ENCODE measurements around the gene COP1.
"Not testable (repeated sequence)": the region's sequence is repeated elsewhere in the genome, so short reads cannot be mapped to it uniquely, and the experiment has no call there.

COP1 gene

GRCh38 chr1:176087746-176088145 lies 119.3 kb downstream of the COP1 start:
- not testable (repeated sequence) for H3K9me3 ChIP-seq (ENCODE audit: control insufficient read depth, insufficient read depth, low read length)

GRCh38 chr1:176073524-176074157 lies 133.4 kb downstream of the COP1 start:
- no peaks in the 10 kb centered on the region for H3K4me1 ChIP-seq (ENCODE audit: control insufficient read depth, insufficient read depth, low read length)
- H3K4me3 ChIP-seq (ENCODE audit: low read depth, low read length): no peak overlapping the region
- H3K27me3 ChIP-seq (ENCODE audit: control insufficient read depth, insufficient read depth, low read length): no peaks in the 10 kb centered on the region
- H3K36me3 ChIP-seq (ENCODE audit: control insufficient read depth, insufficient read depth, low read length): peaks cover 5% of the 10 kb centered on the region; the same call in 1 of the 2 replicates
- no peak overlapping the region for H3K9ac ChIP-seq (ENCODE audit: low read depth, low read length)
- H3K27ac ChIP-seq (ENCODE audit: low read depth, low read length): no peak overlapping the region
- no peaks in the 10 kb centered on the region for H3K9me3 ChIP-seq (ENCODE audit: control insufficient read depth, insufficient read depth, low read length)

More at GRCh38 chr1:176087746-176088145, 119.3 kb downstream of the COP1 start:
- H3K4me1 ChIP-seq (ENCODE audit: control insufficient read depth, insufficient read depth, low read length): peaks cover 11% of the 10 kb centered on the region; the same call in 1 of the 2 replicates
- not testable (repeated sequence) for H3K27me3 ChIP-seq (ENCODE audit: control insufficient read depth, insufficient read depth, low read length); H3K9ac ChIP-seq (ENCODE audit: low read depth, low read length); H3K4me3 ChIP-seq (ENCODE audit: low read depth, low read length); H3K27ac ChIP-seq (ENCODE audit: low read depth, low read length); H3K36me3 ChIP-seq (ENCODE audit: control insufficient read depth, insufficient read depth, low read length)

- no peak overlapping the region for H3K9ac ChIP-seq (ENCODE audit: low read depth, low read length)
- no peaks in the 10 kb centered on the region for H3K4me1 ChIP-seq (ENCODE audit: control insufficient read depth, insufficient read depth, low read length)
- H3K9me3 ChIP-seq (ENCODE audit: control insufficient read depth, insufficient read depth, low read length): no peaks in the 10 kb centered on the region
- H3K27me3 ChIP-seq (ENCODE audit: control insufficient read depth, insufficient read depth, low read length): no peaks in the 10 kb centered on the region
- H3K4me3 ChIP-seq (ENCODE audit: low read depth, low read length): no peak overlapping the region
- H3K36me3 ChIP-seq (ENCODE audit: control insufficient read depth, insufficient read depth, low read length): peaks cover 5% of the 10 kb centered on the region; the same call in 1 of the 2 replicates
- no peak overlapping the region for H3K27ac ChIP-seq (ENCODE audit: low read depth, low read length)
These were observed 138.2 kb downstream of the COP1 start for GRCh38 chr1:176068901-176069300.

- no peaks in the 10 kb centered on the region for H3K27me3 ChIP-seq (ENCODE audit: control insufficient read depth, insufficient read depth, low read length)
- H3K9me3 ChIP-seq (ENCODE audit: control insufficient read depth, insufficient read depth, low read length): no peaks in the 10 kb centered on the region
- H3K27ac ChIP-seq (ENCODE audit: low read depth, low read length): no peak overlapping the region
- no peak overlapping the region for H3K9ac ChIP-seq (ENCODE audit: low read depth, low read length)
- no peaks in the 10 kb centered on the region for H3K4me1 ChIP-seq (ENCODE audit: control insufficient read depth, insufficient read depth, low read length)
- no peak overlapping the region for H3K4me3 ChIP-seq (ENCODE audit: low read depth, low read length)
- H3K36me3 ChIP-seq (ENCODE audit: control insufficient read depth, insufficient read depth, low read length): peaks cover 5% of the 10 kb centered on the region; the same call in 1 of the 2 replicates
These were observed 138.8 kb downstream of the COP1 start for GRCh38 chr1:176068256-176068655.

- no peak overlapping the region for H3K9ac ChIP-seq (ENCODE audit: low read depth, low read length)
- peaks cover 5% of the 10 kb centered on the region; the same call in 1 of the 2 replicates for H3K36me3 ChIP-seq (ENCODE audit: control insufficient read depth, insufficient read depth, low read length)
- H3K4me1 ChIP-seq (ENCODE audit: control insufficient read depth, insufficient read depth, low read length): no peaks in the 10 kb centered on the region
- H3K9me3 ChIP-seq (ENCODE audit: control insufficient read depth, insufficient read depth, low read length): no peaks in the 10 kb centered on the region
- H3K27me3 ChIP-seq (ENCODE audit: control insufficient read depth, insufficient read depth, low read length): no peaks in the 10 kb centered on the region
- H3K4me3 ChIP-seq (ENCODE audit: low read depth, low read length): no peak overlapping the region
- no peak overlapping the region for H3K27ac ChIP-seq (ENCODE audit: low read depth, low read length)
These were observed 140.4 kb downstream of the COP1 start for GRCh38 chr1:176066709-176067108.

GRCh38 chr1:176058686-176059085 lies 148.4 kb downstream of the COP1 start:
- Histone ChIP-seq H3K9me3 (ENCODE audit: control insufficient read depth, insufficient read depth, low read length) (no peaks in the 10 kb centered on the region), H3K36me3 (ENCODE audit: control insufficient read depth, insufficient read depth, low read length) (no peaks in the 10 kb centered on the region), H3K27me3 (ENCODE audit: control insufficient read depth, insufficient read depth, low read length) (no peaks in the 10 kb centered on the region), H3K27ac (ENCODE audit: low read depth, low read length) (peak overlapping the region; percentile 56), H3K9ac (ENCODE audit: low read depth, low read length) (no peak overlapping the region), H3K4me3 (ENCODE audit: low read depth, low read length) (no peak overlapping the region), H3K4me1 (ENCODE audit: control insufficient read depth, insufficient read depth, low read length) (no peaks in the 10 kb centered on the region)

- Histone ChIP-seq H3K4me3 (ENCODE audit: low read depth, low read length) (no peak overlapping the region), H3K36me3 (ENCODE audit: control insufficient read depth, insufficient read depth, low read length) (no peaks in the 10 kb centered on the region), H3K9me3 (ENCODE audit: control insufficient read depth, insufficient read depth, low read length) (no peaks in the 10 kb centered on the region), H3K27me3 (ENCODE audit: control insufficient read depth, insufficient read depth, low read length) (no peaks in the 10 kb centered on the region), H3K9ac (ENCODE audit: low read depth, low read length) (no peak overlapping the region), H3K4me1 (ENCODE audit: control insufficient read depth, insufficient read depth, low read length) (no peaks in the 10 kb centered on the region), H3K27ac (ENCODE audit: low read depth, low read length) (no peak overlapping the region)
These were observed 150.8 kb downstream of the COP1 start for GRCh38 chr1:176056312-176056711.

- Histone ChIP-seq H3K27me3 (ENCODE audit: control insufficient read depth, insufficient read depth, low read length) (no peaks in the 10 kb centered on the region), H3K9ac (ENCODE audit: low read depth, low read length) (no peak overlapping the region), H3K9me3 (ENCODE audit: control insufficient read depth, insufficient read depth, low read length) (no peaks in the 10 kb centered on the region), H3K4me3 (ENCODE audit: low read depth, low read length) (no peak overlapping the region), H3K36me3 (ENCODE audit: control insufficient read depth, insufficient read depth, low read length) (no peaks in the 10 kb centered on the region), H3K27ac (ENCODE audit: low read depth, low read length) (no peak overlapping the region), H3K4me1 (ENCODE audit: control insufficient read depth, insufficient read depth, low read length) (no peaks in the 10 kb centered on the region)
These were observed 151.7 kb downstream of the COP1 start for GRCh38 chr1:176055398-176055797.

- no peaks in the 10 kb centered on the region for H3K36me3 ChIP-seq (ENCODE audit: control insufficient read depth, insufficient read depth, low read length)
- no peaks in the 10 kb centered on the region for H3K4me1 ChIP-seq (ENCODE audit: control insufficient read depth, insufficient read depth, low read length)
- H3K4me3 ChIP-seq (ENCODE audit: low read depth, low read length): no peak overlapping the region
- H3K27ac ChIP-seq (ENCODE audit: low read depth, low read length): no peak overlapping the region
- H3K9ac ChIP-seq (ENCODE audit: low read depth, low read length): no peak overlapping the region
- no peaks in the 10 kb centered on the region for H3K27me3 ChIP-seq (ENCODE audit: control insufficient read depth, insufficient read depth, low read length)
- H3K9me3 ChIP-seq (ENCODE audit: control insufficient read depth, insufficient read depth, low read length): no peaks in the 10 kb centered on the region
These were observed 155.1 kb downstream of the COP1 start for GRCh38 chr1:176051902-176052518.

- H3K4me3 ChIP-seq (ENCODE audit: low read depth, low read length): no peak overlapping the region
- no peaks in the 10 kb centered on the region for H3K9me3 ChIP-seq (ENCODE audit: control insufficient read depth, insufficient read depth, low read length)
- H3K27me3 ChIP-seq (ENCODE audit: control insufficient read depth, insufficient read depth, low read length): no peaks in the 10 kb centered on the region
- H3K27ac ChIP-seq (ENCODE audit: low read depth, low read length): no peak overlapping the region
- H3K4me1 ChIP-seq (ENCODE audit: control insufficient read depth, insufficient read depth, low read length): no peaks in the 10 kb centered on the region
- no peaks in the 10 kb centered on the region for H3K36me3 ChIP-seq (ENCODE audit: control insufficient read depth, insufficient read depth, low read length)
- no peak overlapping the region for H3K9ac ChIP-seq (ENCODE audit: low read depth, low read length)
These were observed 155.7 kb downstream of the COP1 start for GRCh38 chr1:176051402-176051801.

GRCh38 chr1:176049582-176049981 lies 157.5 kb downstream of the COP1 start:
- Histone ChIP-seq H3K9me3 (ENCODE audit: control insufficient read depth, insufficient read depth, low read length) (no peaks in the 10 kb centered on the region), H3K27ac (ENCODE audit: low read depth, low read length) (no peak overlapping the region), H3K4me1 (ENCODE audit: control insufficient read depth, insufficient read depth, low read length) (no peaks in the 10 kb centered on the region), H3K27me3 (ENCODE audit: control insufficient read depth, insufficient read depth, low read length) (no peaks in the 10 kb centered on the region), H3K4me3 (ENCODE audit: low read depth, low read length) (no peak overlapping the region), H3K36me3 (ENCODE audit: control insufficient read depth, insufficient read depth, low read length) (no peaks in the 10 kb centered on the region), H3K9ac (ENCODE audit: low read depth, low read length) (no peak overlapping the region)

Data from HUES48 (cell line).